Activated B cell treated with CpG ODN at 0.5 μM for 24 hours (primary cell): Measurements from ENCODE around the gene ITPRIPL2. TPM values are rescaled to one million over a fixed set of nuclear protein-coding genes. Genes with fewer than 3 reads are reported as not detected.

Experiments used
- ATAC-seq: fragments of 200-7000 bp; cut with Tn5 transposase; one replicate; pipeline ENCODE4 v1.10.0; 2021; ENCODE audit warnings: low read depth, mild to moderate bottlenecking, moderate library complexity
- CTCF ChIA-PET: fragments of 350-600 bp; sonication (Branson Sonifier 250); formaldehyde crosslinking; loops from one replicate; lab custom pipeline; 2021; ENCODE audit warnings: antibody characterized with exemption; lab: Charles Lee
- POLR2A ChIA-PET: fragments of 350-600 bp; sonication (Branson Sonifier 250); formaldehyde crosslinking; loops from one replicate; lab custom pipeline; 2021; ENCODE audit warnings: antibody characterized with exemption; lab: Charles Lee
- DNase-seq: peaks from one replicate; pipeline ENCODE4 v3.0.0; 2022
- H3K27ac Mint-ChIP-seq: one replicate; pipeline ENCODE4 v1.8.0; 2020; ENCODE audit warnings: mixed read lengths
- H3K27me3 Mint-ChIP-seq: one replicate; pipeline ENCODE4 v1.8.0; 2021; ENCODE audit warnings: mixed read lengths
- H3K36me3 Mint-ChIP-seq: one replicate; pipeline ENCODE4 v1.8.0; 2021; ENCODE audit warnings: low read depth, mixed read lengths
- H3K4me1 Mint-ChIP-seq: one replicate; pipeline ENCODE4 v1.8.0; 2021; ENCODE audit warnings: mixed read lengths
- H3K4me3 Mint-ChIP-seq: one replicate; pipeline ENCODE4 v1.8.0; 2020; ENCODE audit warnings: mild to moderate bottlenecking, mixed read lengths
- H3K9me3 Mint-ChIP-seq: one replicate; pipeline ENCODE4 v1.8.0; 2020; ENCODE audit warnings: mixed read lengths
- CTCF ChIP-seq: fragments of 200-600 bp; IDR thresholded peaks from one replicate; pipeline ENCODE4 v1.8.0; 2022; ENCODE audit warnings: antibody characterized with exemption, mild to moderate bottlenecking
- intact Hi-C: fragments of 100-400 bp; cut with micrococcal nuclease; formaldehyde crosslinking; loops from one replicate; pipeline ENCODE4 v1.15.1; 2024
- total RNA-seq: library from RNA; stranded (reverse); gene quantifications from 2 replicates; pipeline ENCODE4 v1.2.3, GENCODE V29; 2022

Gene ITPRIPL2
- total RNA-seq, 1 donor from 2014 or later, result 8.3 TPM

GRCh38 chr16:19118938-19119431 is 5.2 kb downstream of the ITPRIPL2 start:
- intact Hi-C loops, result no loop called here
- Mint-ChIP-seq H3K36me3 (no peaks in the 10 kb centered on the region), H3K4me3 (peak overlapping the region; percentile 83), H3K27me3 (no peaks in the 10 kb centered on the region), H3K27ac (peak overlapping the region; percentile 82), H3K9me3 (no peaks in the 10 kb centered on the region), H3K4me1 (peaks cover 40% of the 10 kb centered on the region)
- ChIA-PET POLR2A (interaction anchor here (1.2 to 2.6 kb wide), 4 partner anchors 13 to 92 kb away, joined by 6 to 17 read pairs (median 8); partner anchors contain the start of gene COQ7), CTCF (no interaction called here)
- no peak for TF ChIP-seq CTCF
- no peak for DNase-seq
- peak; percentile 10 for ATAC-seq

- Mint-ChIP-seq H3K27ac (no peak overlapping the region), H3K36me3 (no peaks in the 10 kb centered on the region), H3K4me3 (peak overlapping the region; percentile 83), H3K27me3 (no peaks in the 10 kb centered on the region), H3K4me1 (peaks cover 40% of the 10 kb centered on the region), H3K9me3 (no peaks in the 10 kb centered on the region)
- TF ChIP-seq CTCF, result no peak
- ChIA-PET CTCF (no interaction called here), POLR2A (interaction anchor here (0.7 to 1.9 kb wide), 3 partner anchors 52 to 349 kb away, joined by 3 to 9 read pairs (median 6); partner anchors contain the start of gene COQ7)
- DNase-seq (no peak), ATAC-seq (peak; percentile 26)
- intact Hi-C loops, result no loop called here
Observed at GRCh38 chr16:19119564-19119963, 5.8 kb downstream of the ITPRIPL2 start.

GRCh38 chr16:19123535-19124178 is 9.9 kb downstream of the ITPRIPL2 start:
- no peak for TF ChIP-seq CTCF
- ChIA-PET CTCF (no interaction called here), POLR2A (no interaction called here)
- Mint-ChIP-seq H3K4me3 (no peak overlapping the region), H3K36me3 (no peaks in the 10 kb centered on the region), H3K4me1 (peaks cover 22% of the 10 kb centered on the region), H3K27me3 (no peaks in the 10 kb centered on the region), H3K27ac (no peak overlapping the region), H3K9me3 (no peaks in the 10 kb centered on the region)
- intact Hi-C loops, result no loop called here
- no peak for ATAC-seq
- no peak for DNase-seq

DNA sequence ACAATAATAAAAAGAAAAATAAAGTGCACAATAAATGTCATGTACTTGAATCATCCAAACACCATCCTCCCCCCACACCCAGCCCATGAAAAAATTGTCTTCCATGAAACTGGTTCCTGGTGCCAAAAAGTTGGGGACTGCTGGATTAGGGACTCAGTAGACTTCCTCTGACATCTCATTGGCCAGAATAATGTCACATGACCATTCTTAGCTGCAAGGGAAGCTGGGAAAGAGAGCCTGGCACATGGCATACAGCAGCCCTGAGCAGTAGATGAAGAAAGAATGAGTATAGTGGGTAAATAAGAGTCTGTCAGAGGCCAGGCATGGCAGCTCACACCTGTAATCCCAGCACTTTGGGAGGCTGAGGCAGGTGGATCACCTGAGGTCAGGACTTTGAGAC is 12.5 kb downstream of the ITPRIPL2 start:
- CTCF ChIA-PET, result no interaction called here
- DNase-seq, result no peak
- intact Hi-C loops, result no loop called here
- H3K4me3 Mint-ChIP-seq, result no peak overlapping the region
- H3K27me3 Mint-ChIP-seq, result no peaks in the 10 kb centered on the region
- peaks cover 22% of the 10 kb centered on the region for H3K4me1 Mint-ChIP-seq
- ATAC-seq, result no peak
- POLR2A ChIA-PET, result no interaction called here
- no peak overlapping the region for H3K27ac Mint-ChIP-seq
- no peak for TF ChIP-seq CTCF
- no peaks in the 10 kb centered on the region for H3K9me3 Mint-ChIP-seq
- no peaks in the 10 kb centered on the region for H3K36me3 Mint-ChIP-seq

GRCh38 chr16:19127205-19127604 is 13.4 kb downstream of the ITPRIPL2 start:
- intact Hi-C loops, result no loop called here
- H3K4me3 Mint-ChIP-seq, result no peak overlapping the region
- H3K27me3 Mint-ChIP-seq, result no peaks in the 10 kb centered on the region
- H3K27ac Mint-ChIP-seq, result peak overlapping the region; percentile 26
- ATAC-seq (no peak), DNase-seq (no peak)
- CTCF ChIA-PET, result no interaction called here
- POLR2A ChIA-PET, result interaction anchor here (0.8 kb wide), 1 partner anchor 10 kb away, joined by 3 read pairs; no protein-coding TSS in a partner anchor
- no peaks in the 10 kb centered on the region for H3K9me3 Mint-ChIP-seq
- H3K4me1 Mint-ChIP-seq, result peaks cover 31% of the 10 kb centered on the region
- H3K36me3 Mint-ChIP-seq, result no peaks in the 10 kb centered on the region
- TF ChIP-seq CTCF, result no peak
